Measurements from ENCODE around the gene LIN37. TPM values are rescaled to one million over a fixed set of nuclear protein-coding genes. Genes with fewer than 3 reads are reported as not detected.

The LIN37 gene
- total and polyA plus RNA-seq, 3 donors from 2014 or later, result 24.8 to 30.2 (median 30.2) TPM

DNA sequence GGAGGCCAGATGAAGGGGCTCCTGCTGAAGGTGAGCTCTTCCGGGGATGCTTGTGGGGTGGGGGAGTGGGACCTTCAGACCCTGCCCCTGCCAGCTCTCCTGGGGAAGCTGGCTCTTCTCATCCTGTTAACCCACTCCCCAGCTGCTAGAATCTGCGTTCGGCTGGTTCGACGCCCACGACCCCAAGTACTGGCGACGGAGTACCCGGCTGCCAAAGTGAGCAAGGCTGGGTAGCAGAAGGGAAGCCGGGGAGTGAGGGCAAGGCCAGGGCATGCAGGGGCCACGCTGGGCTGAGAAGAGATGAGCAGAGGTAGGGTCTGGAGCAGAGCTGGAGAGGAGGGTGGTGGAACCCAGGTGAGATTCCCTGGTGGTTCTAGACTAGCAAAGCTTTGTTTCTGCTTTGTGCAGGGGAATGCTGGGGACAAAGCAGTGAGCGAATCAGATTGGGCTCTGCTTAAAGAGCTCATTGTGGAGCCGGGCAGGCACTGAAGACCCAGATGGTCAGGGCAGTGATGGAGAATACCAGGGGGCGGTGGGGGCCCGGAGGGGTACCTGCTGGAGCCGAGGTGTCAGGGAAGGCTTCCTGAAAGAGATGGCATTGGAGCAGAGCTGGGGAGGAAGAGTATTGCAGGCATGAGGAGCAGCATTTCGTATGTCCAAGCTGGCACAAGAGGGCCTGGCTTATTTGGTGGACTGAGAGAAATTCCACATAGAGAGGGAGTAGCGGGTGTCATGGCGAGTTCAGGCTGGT lies 20.2 kb upstream of the LIN37 start:
- Histone ChIP-seq H3K27me3 (no peaks in the 10 kb centered on the region), H3K36me3 (ENCODE audit: low read depth, missing control alignments) (no peaks in the 10 kb centered on the region)

DNA sequence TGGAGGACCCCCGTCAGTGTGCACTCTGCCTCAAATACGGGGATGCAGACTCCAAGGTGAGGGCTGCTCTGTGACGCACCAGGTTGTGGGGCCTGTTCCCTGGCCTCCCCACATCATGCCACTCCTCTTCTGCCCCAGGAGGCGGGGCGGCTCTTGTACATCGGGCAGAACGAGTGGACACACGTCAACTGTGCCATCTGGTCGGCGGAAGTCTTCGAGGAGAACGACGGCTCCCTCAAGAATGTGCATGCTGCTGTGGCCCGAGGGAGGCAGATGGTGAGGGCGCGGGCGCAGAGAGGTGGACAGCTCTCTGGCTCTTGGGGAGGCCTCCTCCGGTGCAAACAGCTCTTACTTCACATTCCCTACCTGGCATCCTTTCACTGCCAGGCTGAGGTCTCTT lies 19.4 kb upstream of the LIN37 start:
- intact Hi-C loops (cut with DNase I; ENCODE audit: low total_unique reads), result no loop called here
- Histone ChIP-seq H3K36me3 (ENCODE audit: low read depth, missing control alignments) (no peaks in the 10 kb centered on the region), H3K4me1 (no peaks in the 10 kb centered on the region), H3K9me3 (no peaks in the 10 kb centered on the region), H3K27me3 (no peaks in the 10 kb centered on the region), H3K4me3 (no peak overlapping the region), H3K27ac (no peak overlapping the region)
- TF ChIP-seq POLR2A (IDR thresholded peaks at IDR 0.05), result no peak
- TF ChIP-seq, protein P1, sequence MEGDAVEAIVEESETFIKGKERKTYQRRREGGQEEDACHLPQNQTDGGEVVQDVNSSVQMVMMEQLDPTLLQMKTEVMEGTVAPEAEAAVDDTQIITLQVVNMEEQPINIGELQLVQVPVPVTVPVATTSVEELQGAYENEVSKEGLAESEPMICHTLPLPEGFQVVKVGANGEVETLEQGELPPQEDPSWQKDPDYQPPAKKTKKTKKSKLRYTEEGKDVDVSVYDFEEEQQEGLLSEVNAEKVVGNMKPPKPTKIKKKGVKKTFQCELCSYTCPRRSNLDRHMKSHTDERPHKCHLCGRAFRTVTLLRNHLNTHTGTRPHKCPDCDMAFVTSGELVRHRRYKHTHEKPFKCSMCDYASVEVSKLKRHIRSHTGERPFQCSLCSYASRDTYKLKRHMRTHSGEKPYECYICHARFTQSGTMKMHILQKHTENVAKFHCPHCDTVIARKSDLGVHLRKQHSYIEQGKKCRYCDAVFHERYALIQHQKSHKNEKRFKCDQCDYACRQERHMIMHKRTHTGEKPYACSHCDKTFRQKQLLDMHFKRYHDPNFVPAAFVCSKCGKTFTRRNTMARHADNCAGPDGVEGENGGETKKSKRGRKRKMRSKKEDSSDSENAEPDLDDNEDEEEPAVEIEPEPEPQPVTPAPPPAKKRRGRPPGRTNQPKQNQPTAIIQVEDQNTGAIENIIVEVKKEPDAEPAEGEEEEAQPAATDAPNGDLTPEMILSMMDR (IDR thresholded peaks at IDR 0.05), result no peak
- DNase-seq, result no peak
- 87 to 92% methylated on average over 5 to 18 of the region's 18 CpGs for WGBS, 2 donors

More for the DNA sequence above, 20.2 kb upstream of the LIN37 start:
- TF ChIP-seq, protein P1 (IDR thresholded peaks at IDR 0.05), result no peak
- TF ChIP-seq POLR2A (IDR thresholded peaks at IDR 0.05), result no peak
- no peak for DNase-seq
- Histone ChIP-seq H3K27ac (no peak overlapping the region), H3K4me1 (no peaks in the 10 kb centered on the region), H3K9me3 (no peaks in the 10 kb centered on the region), H3K4me3 (no peak overlapping the region)
- 89 to 93% methylated on average over 14 to 19 of the region's 19 CpGs for WGBS, 2 donors
- intact Hi-C loops (cut with DNase I; ENCODE audit: low total_unique reads), result no loop called here

DNA sequence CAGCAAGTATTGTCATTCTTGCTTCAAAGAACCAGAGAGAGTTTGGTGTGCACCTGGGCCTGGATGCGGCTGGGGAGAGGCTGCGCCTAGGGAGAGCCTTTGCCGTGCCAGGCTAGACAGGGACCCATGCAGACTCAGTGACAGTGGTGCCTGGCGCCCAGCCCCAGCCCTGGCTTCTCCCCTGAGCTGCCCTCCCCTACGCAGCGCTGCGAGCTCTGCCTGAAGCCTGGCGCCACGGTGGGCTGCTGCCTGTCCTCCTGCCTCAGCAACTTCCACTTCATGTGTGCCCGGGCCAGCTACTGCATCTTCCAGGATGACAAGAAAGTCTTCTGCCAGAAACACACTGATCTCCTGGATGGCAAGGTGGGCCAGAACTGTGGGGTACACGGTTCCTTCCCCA lies 18.6 kb upstream of the LIN37 start:
- H3K27ac ChIP-seq, result no peak overlapping the region
- H3K4me3 ChIP-seq, result no peak overlapping the region
- H3K9me3 ChIP-seq, result no peaks in the 10 kb centered on the region
- WGBS, 2 donors, result 73 to 88% methylated on average over 3 to 11 of the region's 11 CpGs
- no peak for DNase-seq
- intact Hi-C loops (cut with DNase I; ENCODE audit: low total_unique reads), result no loop called here
- TF ChIP-seq POLR2A (IDR thresholded peaks at IDR 0.05), result no peak
- TF ChIP-seq, protein P1 (IDR thresholded peaks at IDR 0.05), result no peak
- no peaks in the 10 kb centered on the region for H3K4me1 ChIP-seq
- no peaks in the 10 kb centered on the region for H3K36me3 ChIP-seq (ENCODE audit: low read depth, missing control alignments)
- no peaks in the 10 kb centered on the region for H3K27me3 ChIP-seq

DNA sequence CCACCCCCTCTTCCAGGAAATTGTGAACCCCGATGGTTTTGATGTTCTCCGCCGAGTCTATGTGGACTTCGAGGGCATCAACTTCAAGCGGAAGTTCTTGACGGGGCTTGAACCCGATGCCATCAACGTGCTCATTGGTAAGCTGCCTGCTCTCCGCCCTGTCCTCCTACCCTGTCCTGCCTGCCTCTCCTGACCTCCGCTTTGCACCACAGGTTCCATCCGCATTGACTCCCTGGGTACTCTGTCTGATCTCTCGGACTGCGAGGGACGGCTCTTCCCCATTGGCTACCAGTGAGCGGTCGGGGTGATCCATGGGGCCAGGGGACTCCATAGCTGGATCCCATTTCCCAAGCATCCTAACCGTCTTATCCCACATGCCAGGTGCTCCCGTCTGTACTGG lies 18.1 kb upstream of the LIN37 start:
- H3K36me3 ChIP-seq (ENCODE audit: low read depth, missing control alignments), result no peaks in the 10 kb centered on the region
- 92 to 96% methylated on average over 18 of the region's 18 CpGs for WGBS, 2 donors

More for the DNA sequence above, 18.1 kb upstream of the LIN37 start:
- Histone ChIP-seq H3K27ac (no peak overlapping the region), H3K9me3 (no peaks in the 10 kb centered on the region), H3K4me3 (no peak overlapping the region), H3K4me1 (no peaks in the 10 kb centered on the region), H3K27me3 (no peaks in the 10 kb centered on the region)
- no peak for TF ChIP-seq POLR2A (IDR thresholded peaks at IDR 0.05)
- TF ChIP-seq, protein P1 (IDR thresholded peaks at IDR 0.05), result no peak
- intact Hi-C loops (cut with DNase I; ENCODE audit: low total_unique reads), result no loop called here
- no peak for DNase-seq

Measured in testis (tissue), 3 donors.